Ovary (tissue), 3 donors: ENCODE results near the gene AFAP1L2.

Experiments
- CTCF ChIP-seq, 3 donors: fragments of 450-650 bp in 2 of 3; fragments of 200-600 bp in 1 of 3; IDR thresholded peaks; one replicate each; pipeline versions ENCODE4 v1.5.1 to v1.8.0; 2016 to 2022; ENCODE audit warnings: antibody characterized with exemption in 3 of 3, mild to moderate bottlenecking in 1 of 3
- EP300 ChIP-seq: sonication (generic); formaldehyde crosslinking; IDR thresholded peaks from one replicate; pipeline ENCODE4 v1.6.1; 2017; ENCODE audit warnings: antibody characterized with exemption
- POLR2A ChIP-seq: fragments of 450-650 bp; IDR thresholded peaks from one replicate; pipeline ENCODE4 v1.6.1; 2017; ENCODE audit warnings: antibody characterized with exemption, mild to moderate bottlenecking, moderate library complexity
- donor health status: DM: no; HTN: no; CAD: no.

DNA sequence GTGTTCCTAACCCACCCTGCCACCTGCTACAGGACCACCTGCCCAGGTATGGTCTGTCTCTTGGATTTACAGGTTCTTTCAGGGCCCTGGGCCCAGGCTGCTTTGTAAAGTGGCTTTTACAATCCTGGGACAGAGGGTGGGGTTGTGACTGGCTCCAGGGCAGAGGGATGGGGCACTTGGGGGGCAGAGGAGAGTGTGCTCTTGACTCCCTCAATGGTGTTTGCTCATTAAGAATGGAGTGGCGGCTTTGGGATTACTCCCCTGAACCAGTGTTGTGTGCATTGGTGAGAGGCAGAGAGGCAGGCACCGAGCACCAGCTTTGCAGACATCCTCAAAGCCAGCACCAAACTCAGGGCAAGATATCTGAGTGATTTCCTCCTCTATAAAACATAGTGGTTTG is 121.8 kb downstream of the AFAP1L2 start:
- TF ChIP-seq CTCF (IDR thresholded peaks at IDR 0.05): no peak
- TF ChIP-seq POLR2A: no peak
- no peak for TF ChIP-seq EP300
